T-helper 1 cell treated with Interleukin-12 subunit alpha and Interleukin-12 subunit beta and Interleukin-4 antibody, amounts not matched to agents 30 μg/mL and 1 μg/mL, for 36 hours (primary cell): Measurements from ENCODE around the gene RALBP1.

Experiments used
- H3K27ac Mint-ChIP-seq: one replicate; pipeline ENCODE4 v1.8.0; 2021; ENCODE audit warnings: mild to moderate bottlenecking, mixed read lengths
- H3K27me3 Mint-ChIP-seq: one replicate; pipeline ENCODE4 v1.8.0; 2021; ENCODE audit warnings: low read depth, mixed read lengths
- H3K36me3 Mint-ChIP-seq: one replicate; pipeline ENCODE4 v1.8.0; 2021; ENCODE audit warnings: low read depth, mixed read lengths
- H3K4me1 Mint-ChIP-seq: one replicate; pipeline ENCODE4 v1.8.0; 2021; ENCODE audit warnings: low read depth, mixed read lengths
- H3K4me3 Mint-ChIP-seq: one replicate; pipeline ENCODE4 v1.8.0; 2021; ENCODE audit warnings: mild to moderate bottlenecking, moderate library complexity, mixed read lengths
- H3K9me3 Mint-ChIP-seq: one replicate; pipeline ENCODE4 v1.8.0; 2021; ENCODE audit warnings: mixed read lengths

RALBP1 gene

DNA sequence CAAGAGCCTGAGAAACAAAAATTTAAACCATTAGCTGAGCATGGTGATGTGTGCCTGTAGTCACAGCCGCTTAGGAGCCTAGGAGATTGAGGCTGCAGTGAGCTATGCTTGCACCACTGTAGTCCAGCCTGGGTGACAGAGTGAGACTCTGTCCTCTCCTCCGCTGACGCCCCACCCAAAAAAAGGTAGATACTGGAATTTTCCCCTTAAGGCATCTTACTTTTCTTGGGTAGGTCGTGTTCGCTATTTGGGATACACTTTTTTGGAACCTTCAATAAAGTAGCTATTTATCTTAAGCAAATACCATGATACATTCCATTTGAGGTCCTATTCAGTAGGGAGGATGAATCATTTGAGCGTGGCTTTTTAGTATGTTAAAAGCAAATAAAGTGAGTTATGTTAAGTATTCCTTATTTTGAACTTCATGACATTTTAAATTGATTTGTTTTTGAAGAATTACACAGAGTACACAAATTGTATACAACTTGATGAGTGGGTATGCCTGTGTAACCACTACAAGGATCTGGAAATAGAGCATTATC lies 38.7 kb downstream of the RALBP1 start:
- Mint-ChIP-seq H3K36me3 (peaks cover 3% of the 10 kb centered on the region), H3K27me3 (no peaks in the 10 kb centered on the region), H3K4me1 (peaks cover 2% of the 10 kb centered on the region), H3K27ac (no peak overlapping the region), H3K4me3 (no peak overlapping the region), H3K9me3 (no peaks in the 10 kb centered on the region)

GRCh38 chr18:9516437-9517064 lies 41.2 kb downstream of the RALBP1 start:
- Mint-ChIP-seq H3K4me1 (peaks cover 2% of the 10 kb centered on the region), H3K4me3 (no peak overlapping the region), H3K36me3 (peaks cover 3% of the 10 kb centered on the region), H3K27me3 (no peaks in the 10 kb centered on the region), H3K9me3 (no peaks in the 10 kb centered on the region), H3K27ac (no peak overlapping the region)

DNA sequence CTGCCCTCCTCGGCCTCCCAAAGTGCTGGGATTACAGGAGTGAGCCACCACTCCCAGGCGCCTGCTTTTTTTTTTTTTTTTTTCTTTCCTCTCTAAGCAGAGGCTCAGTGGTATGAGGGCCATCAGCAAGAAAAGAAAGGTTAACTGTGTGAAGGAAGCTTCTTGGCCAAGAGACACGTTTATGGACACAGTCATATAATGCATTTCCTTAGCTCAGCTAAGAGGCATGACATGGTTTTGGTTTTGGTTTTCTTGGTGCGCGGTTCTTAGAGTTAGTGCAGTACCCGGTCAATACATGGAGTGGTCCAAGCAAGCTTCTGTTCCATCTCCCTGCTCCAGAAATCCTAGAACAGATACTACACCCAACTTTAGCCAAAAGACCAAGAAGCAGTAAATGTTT lies 42.6 kb downstream of the RALBP1 start:
- Mint-ChIP-seq H3K36me3 (peaks cover 10% of the 10 kb centered on the region), H3K27me3 (no peaks in the 10 kb centered on the region), H3K4me1 (peaks cover 2% of the 10 kb centered on the region), H3K4me3 (no peak overlapping the region), H3K27ac (no peak overlapping the region), H3K9me3 (no peaks in the 10 kb centered on the region)

DNA sequence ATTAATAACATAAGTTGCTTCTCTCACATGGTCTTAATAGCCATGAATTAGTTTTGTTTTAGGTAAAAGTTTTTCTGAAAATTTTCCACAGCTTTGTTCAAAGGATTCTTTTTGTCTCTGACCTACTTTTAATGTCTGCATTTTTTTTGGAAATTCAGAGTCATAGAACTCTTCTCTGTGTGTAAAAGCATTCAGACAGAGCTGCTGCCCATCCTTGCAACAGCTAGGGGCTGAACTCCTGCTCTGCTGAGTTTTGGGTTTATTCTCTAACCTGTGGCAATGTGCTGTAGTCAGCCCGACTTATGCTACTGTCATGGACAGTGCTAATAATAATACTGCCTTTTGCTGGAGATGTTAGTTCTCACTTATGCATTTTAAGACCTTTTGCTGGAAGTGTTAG lies 44.1 kb downstream of the RALBP1 start:
- Mint-ChIP-seq H3K9me3 (no peaks in the 10 kb centered on the region), H3K27ac (no peak overlapping the region), H3K4me3 (no peak overlapping the region), H3K4me1 (peaks cover 2% of the 10 kb centered on the region), H3K27me3 (no peaks in the 10 kb centered on the region), H3K36me3 (peaks cover 12% of the 10 kb centered on the region)

DNA sequence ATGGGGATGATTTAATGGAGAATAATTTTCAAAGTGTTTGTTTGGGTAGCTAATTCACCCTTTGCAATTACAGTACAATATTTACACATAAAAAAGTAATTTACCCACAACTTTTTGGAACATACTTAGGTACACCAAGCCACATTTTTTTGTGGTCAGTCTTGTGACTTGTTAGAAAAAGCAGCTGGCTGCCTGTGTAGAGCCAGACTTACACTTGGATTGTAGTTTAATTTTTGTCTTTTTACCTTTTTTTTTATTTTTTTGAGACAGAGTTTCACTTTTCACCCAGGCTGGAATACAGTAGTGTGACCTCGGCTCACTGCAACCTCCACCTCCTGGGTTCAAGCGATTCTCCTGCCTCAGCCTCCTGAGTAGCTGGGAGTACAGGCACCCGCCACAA lies 45.4 kb downstream of the RALBP1 start:
- no peak overlapping the region for H3K4me3 Mint-ChIP-seq
- H3K27ac Mint-ChIP-seq = no peak overlapping the region
- peaks cover 18% of the 10 kb centered on the region for H3K36me3 Mint-ChIP-seq

GRCh38 chr18:9521770-9522169 lies 46.5 kb downstream of the RALBP1 start:
- no peak overlapping the region for H3K27ac Mint-ChIP-seq
- no peaks in the 10 kb centered on the region for H3K9me3 Mint-ChIP-seq
- no peaks in the 10 kb centered on the region for H3K27me3 Mint-ChIP-seq
- H3K4me3 Mint-ChIP-seq = no peak overlapping the region
- no peaks in the 10 kb centered on the region for H3K4me1 Mint-ChIP-seq
- peaks cover 20% of the 10 kb centered on the region for H3K36me3 Mint-ChIP-seq

More for the DNA sequence above, 45.4 kb downstream of the RALBP1 start:
- no peaks in the 10 kb centered on the region for H3K27me3 Mint-ChIP-seq
- no peaks in the 10 kb centered on the region for H3K9me3 Mint-ChIP-seq
- H3K4me1 Mint-ChIP-seq = peaks cover 2% of the 10 kb centered on the region

DNA sequence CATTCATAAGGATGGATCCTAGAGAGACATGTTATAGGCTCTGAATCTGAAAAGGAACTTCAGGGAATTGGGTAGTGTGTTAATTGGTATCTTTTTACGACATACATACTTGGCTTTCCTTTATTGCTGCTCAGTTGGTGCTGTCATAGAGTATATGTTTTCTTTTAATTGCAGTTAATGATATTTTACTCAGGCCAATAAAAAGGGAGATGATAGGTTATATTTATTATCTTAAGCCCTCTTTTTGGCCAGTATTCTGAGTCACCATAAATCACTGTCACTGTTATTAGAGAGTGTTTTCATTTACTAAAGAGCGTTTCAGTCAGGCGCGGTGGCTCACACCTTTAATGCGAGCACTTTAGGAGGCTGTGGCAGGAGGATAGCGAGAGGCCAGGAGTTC lies 47.6 kb downstream of the RALBP1 start:
- no peaks in the 10 kb centered on the region for H3K27me3 Mint-ChIP-seq
- peaks cover 10% of the 10 kb centered on the region for H3K9me3 Mint-ChIP-seq
- H3K4me3 Mint-ChIP-seq = no peak overlapping the region
- no peaks in the 10 kb centered on the region for H3K4me1 Mint-ChIP-seq
- no peak overlapping the region for H3K27ac Mint-ChIP-seq
- H3K36me3 Mint-ChIP-seq = peaks cover 29% of the 10 kb centered on the region

- H3K27me3 Mint-ChIP-seq = no peaks in the 10 kb centered on the region
- peaks cover 8% of the 10 kb centered on the region for H3K4me1 Mint-ChIP-seq
- no peak overlapping the region for H3K27ac Mint-ChIP-seq
- peaks cover 15% of the 10 kb centered on the region for H3K9me3 Mint-ChIP-seq
- peaks cover 45% of the 10 kb centered on the region for H3K36me3 Mint-ChIP-seq
- no peak overlapping the region for H3K4me3 Mint-ChIP-seq
These were observed 51.1 kb downstream of the RALBP1 start for GRCh38 chr18:9526458-9526857.

- Mint-ChIP-seq H3K4me1 (peaks cover 10% of the 10 kb centered on the region), H3K4me3 (no peak overlapping the region), H3K36me3 (peaks cover 40% of the 10 kb centered on the region), H3K9me3 (peaks cover 15% of the 10 kb centered on the region), H3K27me3 (no peaks in the 10 kb centered on the region), H3K27ac (no peak overlapping the region)
These were observed 55.1 kb downstream of the RALBP1 start for GRCh38 chr18:9530226-9531009.

DNA sequence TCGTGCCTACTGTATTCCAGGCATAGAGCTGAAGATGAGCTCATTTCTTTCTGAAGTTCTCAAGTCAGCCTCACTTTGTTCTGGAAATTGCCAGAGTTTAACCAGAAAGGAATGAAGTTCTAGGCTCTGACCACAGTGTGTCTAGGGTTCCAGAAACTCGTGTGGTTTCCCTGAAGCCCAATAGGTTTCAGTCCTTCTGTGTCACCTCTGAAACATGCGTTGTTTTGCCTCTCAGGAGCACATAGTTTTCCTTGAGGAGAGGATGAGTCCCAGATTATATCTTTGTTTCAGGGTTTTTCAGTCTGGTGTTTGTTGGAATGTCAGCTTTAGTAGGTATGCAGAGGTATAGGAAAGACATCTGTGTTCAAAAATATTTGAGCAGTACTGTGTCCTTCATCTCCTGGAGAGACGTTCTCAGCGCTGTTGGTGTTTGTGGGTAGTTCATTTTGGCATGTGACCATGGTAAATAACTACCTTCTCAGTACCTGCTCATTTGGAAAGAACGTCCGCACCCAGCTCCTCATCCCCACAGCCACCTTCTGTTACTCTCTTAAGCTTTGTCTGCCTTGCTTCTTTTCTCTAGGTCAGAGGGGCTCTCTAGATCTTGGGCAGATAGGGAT lies 56.6 kb downstream of the RALBP1 start:
- Mint-ChIP-seq H3K9me3 (peaks cover 15% of the 10 kb centered on the region), H3K27me3 (no peaks in the 10 kb centered on the region), H3K27ac (no peak overlapping the region), H3K4me1 (peaks cover 10% of the 10 kb centered on the region), H3K4me3 (no peak overlapping the region), H3K36me3 (peaks cover 42% of the 10 kb centered on the region)

GRCh38 chr18:9534844-9535243 lies 59.5 kb downstream of the RALBP1 start:
- Mint-ChIP-seq H3K36me3 (peaks cover 22% of the 10 kb centered on the region), H3K27me3 (no peaks in the 10 kb centered on the region), H3K4me3 (no peak overlapping the region)

GRCh38 chr18:9535430-9535991 lies 60.2 kb downstream of the RALBP1 start:
- Mint-ChIP-seq H3K27me3 (no peaks in the 10 kb centered on the region), H3K27ac (no peak overlapping the region), H3K4me3 (no peak overlapping the region), H3K4me1 (peaks cover 5% of the 10 kb centered on the region), H3K9me3 (no peaks in the 10 kb centered on the region), H3K36me3 (peaks cover 17% of the 10 kb centered on the region)

More at GRCh38 chr18:9534844-9535243, 59.5 kb downstream of the RALBP1 start:
- H3K27ac Mint-ChIP-seq = no peak overlapping the region
- H3K9me3 Mint-ChIP-seq = no peaks in the 10 kb centered on the region
- peaks cover 9% of the 10 kb centered on the region for H3K4me1 Mint-ChIP-seq

DNA sequence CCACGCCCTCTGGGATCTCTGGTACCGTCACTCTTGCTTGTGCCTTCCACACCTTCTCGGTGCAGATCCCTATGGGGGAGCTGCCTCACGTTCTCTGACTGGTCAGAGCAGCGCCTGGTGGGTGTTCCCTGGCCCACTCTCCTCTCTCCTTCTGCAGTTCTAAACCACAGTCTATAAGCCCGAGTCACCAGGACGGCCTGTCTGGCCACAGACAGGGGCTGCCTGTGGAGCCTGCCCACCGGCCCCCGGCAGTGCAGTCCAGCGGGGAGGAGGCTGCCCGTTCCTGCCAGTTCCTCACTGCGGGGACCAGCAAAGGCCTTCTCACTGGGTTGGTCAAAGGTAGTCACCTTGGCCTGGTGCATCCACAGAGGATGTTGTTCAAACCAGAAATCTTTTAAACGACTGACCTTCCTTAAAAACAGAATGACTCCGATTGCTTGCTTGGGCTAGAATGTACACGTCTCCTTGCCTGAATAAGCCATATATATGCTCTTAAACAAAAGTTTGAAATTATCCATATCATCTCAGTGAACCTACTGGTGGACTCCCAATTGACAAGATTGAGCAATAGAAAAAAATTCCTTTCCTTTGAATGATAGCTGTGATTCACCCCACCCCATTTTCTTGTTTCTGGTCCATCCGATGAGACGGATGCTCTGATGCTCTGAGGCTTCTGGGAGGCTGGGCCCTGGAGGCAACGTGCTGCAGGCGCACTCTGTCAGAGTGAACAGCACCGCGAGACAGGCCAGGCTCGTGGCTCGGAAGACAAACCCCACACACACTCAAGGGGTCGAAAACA lies 61.2 kb downstream of the RALBP1 start:
- Mint-ChIP-seq H3K4me3 (no peak overlapping the region), H3K9me3 (no peaks in the 10 kb centered on the region), H3K36me3 (peaks cover 16% of the 10 kb centered on the region), H3K27ac (no peak overlapping the region), H3K4me1 (peaks cover 3% of the 10 kb centered on the region), H3K27me3 (no peaks in the 10 kb centered on the region)

- Mint-ChIP-seq H3K4me1 (no peaks in the 10 kb centered on the region), H3K9me3 (no peaks in the 10 kb centered on the region), H3K4me3 (no peak overlapping the region), H3K27ac (no peak overlapping the region), H3K36me3 (peaks cover 15% of the 10 kb centered on the region), H3K27me3 (no peaks in the 10 kb centered on the region)
These were observed 62.4 kb downstream of the RALBP1 start for GRCh38 chr18:9537677-9538076.
